B cell (primary cell): ENCODE results near the gene PAPSS1.

ENCODE experiments used
- EZH2 ChIP-seq: IDR thresholded peaks from 2 replicates; pipeline ENCODE4 v1.6.1; 2012; ENCODE audit warnings: borderline replicate concordance, low read depth, mild to moderate bottlenecking, moderate library complexity, low read length; ENCODE audit not compliant: insufficient read depth, poor library complexity, severe bottlenecking
- TF ChIP-seq, protein P1 (sequence below): fragments of 200-600 bp; IDR thresholded peaks from one replicate; pipeline ENCODE4 v1.8.0; 2022; ENCODE audit warnings: antibody characterized with exemption, mild to moderate bottlenecking

DNA sequence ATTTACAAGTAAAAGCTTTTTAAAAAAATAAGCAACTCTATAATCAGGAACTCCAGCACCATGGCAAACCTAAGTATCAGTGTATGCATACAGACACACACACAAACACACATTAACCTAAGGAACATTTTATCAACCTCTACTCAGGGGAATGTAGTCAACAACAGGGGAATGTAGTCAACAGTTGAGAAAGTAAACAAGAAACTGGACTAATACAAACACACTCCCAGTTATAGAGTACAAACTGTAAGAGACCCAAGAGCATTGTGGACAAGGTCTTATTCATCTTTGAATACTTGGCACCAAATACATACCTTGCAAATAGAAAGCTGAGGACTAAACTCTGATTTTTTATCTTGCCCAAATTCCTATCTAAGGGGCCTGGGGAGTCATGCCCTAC is 36.2 kb downstream of the PAPSS1 start:
- TF ChIP-seq, protein P1, sequence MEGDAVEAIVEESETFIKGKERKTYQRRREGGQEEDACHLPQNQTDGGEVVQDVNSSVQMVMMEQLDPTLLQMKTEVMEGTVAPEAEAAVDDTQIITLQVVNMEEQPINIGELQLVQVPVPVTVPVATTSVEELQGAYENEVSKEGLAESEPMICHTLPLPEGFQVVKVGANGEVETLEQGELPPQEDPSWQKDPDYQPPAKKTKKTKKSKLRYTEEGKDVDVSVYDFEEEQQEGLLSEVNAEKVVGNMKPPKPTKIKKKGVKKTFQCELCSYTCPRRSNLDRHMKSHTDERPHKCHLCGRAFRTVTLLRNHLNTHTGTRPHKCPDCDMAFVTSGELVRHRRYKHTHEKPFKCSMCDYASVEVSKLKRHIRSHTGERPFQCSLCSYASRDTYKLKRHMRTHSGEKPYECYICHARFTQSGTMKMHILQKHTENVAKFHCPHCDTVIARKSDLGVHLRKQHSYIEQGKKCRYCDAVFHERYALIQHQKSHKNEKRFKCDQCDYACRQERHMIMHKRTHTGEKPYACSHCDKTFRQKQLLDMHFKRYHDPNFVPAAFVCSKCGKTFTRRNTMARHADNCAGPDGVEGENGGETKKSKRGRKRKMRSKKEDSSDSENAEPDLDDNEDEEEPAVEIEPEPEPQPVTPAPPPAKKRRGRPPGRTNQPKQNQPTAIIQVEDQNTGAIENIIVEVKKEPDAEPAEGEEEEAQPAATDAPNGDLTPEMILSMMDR, result no peak
- TF ChIP-seq EZH2, result no peak
